Hematopoietic multipotent progenitor cell treated with erythropoietin and hydrocortisone succinate and interleukin-3 and kit ligand, for 6 days (in vitro differentiated cells): ENCODE data around the gene STK32C.

Experiments used
- DNase-seq: peaks from one replicate; pipeline ENCODE4 v3.0.0-alpha.2; 2015

STK32C gene

DNA sequence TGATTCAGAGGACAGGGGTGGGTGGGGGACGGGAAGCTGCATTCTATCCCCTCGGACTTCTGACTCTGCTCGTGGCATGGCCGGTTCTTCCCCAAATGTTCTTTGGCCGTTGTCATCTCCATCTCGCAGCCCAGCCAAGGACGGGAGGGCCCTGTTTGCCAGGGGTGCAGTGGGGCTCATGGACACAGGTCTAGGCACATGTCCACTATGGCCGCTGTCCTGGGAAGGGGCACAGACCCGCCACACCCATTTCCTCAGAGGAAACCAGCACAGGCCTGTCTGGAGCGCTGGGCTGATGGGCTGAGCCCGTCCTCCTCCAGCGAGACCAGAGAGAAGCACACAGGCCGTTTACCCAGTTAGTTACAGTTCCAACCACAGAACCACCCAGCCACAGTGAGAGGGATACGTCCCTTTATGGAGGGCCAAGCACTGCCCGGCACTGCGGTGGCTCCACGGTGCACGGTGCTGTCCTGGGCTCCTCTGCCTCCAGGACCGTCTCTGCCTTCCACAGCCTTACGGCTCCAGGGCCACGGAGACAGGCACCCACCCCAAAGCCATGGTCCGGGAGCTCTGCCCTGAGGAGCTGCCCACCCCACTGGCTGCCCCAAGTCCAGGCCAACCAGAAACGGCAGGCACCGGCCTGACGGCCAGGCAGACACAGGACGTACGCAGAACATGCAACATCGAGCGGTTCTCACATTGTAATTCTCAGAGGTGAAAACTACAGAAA, 100.8 kb downstream of the STK32C start:
- DNase-seq: no peak

DNA sequence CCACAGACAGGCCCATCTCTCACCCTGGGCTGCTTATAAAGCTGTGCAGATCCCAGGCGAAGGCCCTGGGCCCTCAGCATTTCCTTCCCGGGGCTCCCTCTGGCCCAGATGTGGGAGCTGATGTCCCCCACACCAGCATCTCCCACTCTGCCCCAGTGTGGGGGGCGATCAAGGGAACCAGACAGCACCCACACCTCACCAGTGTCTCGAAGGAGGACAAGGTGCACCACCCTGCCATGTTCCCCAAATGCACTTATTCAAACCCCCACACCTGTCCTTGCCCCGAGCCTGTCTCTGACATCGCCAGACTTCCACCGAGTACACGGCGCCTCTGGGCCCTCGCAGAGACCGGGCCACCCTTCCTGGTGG, 101.4 kb downstream of the STK32C start:
- no peak for DNase-seq

DNA sequence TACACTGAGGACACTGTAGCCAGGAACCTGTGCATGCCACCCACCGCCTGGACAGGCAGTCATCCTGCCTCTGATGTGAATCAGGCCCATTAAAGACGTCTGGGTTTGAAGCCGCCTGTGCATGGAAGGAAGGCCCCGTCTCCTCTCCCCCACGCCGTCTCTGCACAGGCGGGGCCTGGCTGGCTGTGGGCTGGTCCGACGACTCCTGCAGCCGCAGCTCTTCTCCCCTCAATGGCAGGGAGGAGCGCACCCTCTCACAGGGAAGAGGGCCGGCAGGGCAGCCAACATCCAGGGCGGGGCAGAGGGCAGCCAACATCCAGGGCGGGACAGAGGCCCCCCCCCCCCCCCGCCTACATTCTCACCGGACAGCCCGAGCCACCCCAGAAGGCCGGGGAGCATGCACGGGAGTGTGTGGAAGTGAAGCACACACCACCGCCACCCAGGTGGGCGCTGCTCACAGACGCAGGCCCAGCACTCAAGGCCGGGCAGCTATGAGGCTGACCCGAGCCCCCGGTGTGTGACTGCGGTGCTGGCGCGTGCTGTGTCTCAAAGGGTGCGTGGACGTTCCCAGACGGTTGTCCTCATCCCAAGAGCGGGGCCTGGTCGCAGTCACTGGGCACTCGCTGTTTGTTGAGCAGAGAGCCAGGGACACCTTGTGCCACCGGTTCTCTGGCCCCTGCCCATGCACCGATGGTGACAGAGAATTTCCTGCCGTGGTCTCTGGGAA, 101.9 kb downstream of the STK32C start:
- DNase-seq: no peak

DNA sequence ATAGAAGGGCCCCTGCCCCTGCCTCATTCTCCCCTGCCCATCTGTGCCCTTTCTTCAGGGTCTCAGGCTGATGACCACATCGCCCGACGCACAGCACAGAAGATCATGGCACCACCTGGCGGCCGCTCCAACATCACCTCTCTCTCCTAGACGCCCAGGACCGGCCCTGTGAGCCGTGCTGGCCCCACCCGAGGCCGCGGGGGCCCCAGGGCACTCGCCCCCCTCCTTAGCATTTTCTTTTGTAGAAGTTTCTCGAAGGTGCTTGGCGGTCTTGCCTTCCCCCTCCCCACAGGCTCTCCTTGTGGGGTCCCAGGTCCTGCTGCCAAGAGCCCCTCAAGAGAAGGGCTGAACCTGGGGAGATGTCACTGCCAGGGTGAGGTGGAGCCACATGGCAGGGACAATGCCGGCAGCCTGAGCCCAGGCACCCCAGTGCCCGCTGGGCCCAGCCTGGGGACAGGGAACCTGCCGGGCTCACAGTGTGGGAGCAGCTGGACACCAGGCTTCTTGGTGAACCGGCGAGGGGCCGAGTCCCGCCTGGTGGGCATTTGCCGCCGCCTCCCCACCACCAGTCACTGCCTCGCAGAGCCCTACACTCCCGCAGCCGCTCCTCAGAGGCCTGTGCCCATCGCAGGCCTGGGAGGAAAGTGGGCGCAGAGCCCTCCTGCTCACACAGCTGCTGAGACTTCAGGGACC, 102.8 kb downstream of the STK32C start:
- no peak for DNase-seq

DNA sequence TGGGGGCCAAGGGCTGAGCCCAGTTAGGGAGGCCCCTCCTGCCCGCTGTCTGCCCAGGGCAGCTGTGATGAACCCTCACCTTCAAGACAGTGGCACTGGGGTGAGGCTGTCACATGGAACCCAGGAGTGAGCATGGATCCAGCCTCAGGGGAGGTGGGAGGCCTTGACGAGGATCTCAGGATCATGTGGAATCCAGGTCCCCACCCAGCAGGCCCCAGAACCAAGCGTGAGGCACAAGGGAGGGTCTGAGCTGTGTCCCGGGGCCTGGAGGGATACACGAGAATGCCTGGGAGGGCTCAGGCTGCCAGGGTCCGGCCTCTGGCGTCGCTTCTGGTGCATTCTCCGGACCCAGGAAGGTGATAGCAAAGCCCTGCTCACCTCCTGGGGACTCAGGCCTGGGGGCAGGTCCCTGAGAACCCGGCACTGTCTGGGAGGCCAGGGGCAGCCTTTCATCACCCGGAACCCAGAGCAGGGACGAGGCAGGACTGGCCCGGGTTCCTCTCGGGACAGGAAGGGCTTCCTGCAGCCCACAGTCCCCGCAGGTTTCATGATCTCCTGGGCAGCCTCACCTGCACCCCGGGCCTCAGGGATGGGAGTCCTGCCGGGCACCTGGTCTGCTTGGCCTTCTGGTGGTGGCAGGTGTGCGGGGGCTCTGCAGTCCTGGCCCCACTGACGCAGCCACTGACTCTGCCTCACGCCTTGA, 103.5 kb downstream of the STK32C start:
- no peak for DNase-seq

DNA sequence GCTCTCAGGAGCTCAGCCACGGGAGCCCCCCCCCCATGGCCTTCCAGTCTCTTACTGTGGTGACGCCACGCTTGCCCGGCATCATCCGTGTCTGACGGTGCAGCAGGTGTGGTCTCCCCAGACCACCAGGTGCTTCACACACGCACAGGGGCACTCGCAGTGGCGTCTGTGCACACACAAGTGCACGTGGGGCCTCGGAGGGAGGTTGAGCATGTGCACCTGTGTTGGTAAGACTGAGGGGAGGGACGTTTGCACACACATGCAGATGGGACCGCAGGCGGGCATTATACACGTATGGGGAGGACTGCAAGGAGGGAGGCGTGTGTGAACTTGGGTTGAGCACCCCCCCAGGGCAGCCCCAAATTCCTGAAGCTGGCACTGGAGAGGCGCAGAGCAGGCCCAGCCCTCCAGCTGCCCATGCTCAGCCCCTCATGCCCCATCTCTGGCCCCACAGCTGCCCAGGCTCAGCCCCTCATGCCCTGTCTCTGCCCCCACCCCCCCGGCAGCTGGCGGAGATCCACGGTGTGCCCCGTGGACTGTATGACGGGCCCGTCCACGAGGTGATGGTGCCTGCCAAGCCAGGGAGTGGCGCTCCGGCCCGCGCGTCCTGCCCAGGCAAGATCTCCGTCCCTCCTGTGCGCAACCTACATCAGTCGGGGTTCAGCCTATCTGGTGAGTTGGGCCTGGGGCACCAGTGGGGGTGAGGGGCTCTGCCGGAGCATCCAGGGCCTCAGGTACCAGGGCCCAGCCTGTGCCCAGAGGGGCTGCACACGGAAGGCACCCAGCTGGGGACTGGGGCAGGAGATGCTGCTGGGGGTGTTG, 104.3 kb downstream of the STK32C start:
- DNase-seq: no peak

DNA sequence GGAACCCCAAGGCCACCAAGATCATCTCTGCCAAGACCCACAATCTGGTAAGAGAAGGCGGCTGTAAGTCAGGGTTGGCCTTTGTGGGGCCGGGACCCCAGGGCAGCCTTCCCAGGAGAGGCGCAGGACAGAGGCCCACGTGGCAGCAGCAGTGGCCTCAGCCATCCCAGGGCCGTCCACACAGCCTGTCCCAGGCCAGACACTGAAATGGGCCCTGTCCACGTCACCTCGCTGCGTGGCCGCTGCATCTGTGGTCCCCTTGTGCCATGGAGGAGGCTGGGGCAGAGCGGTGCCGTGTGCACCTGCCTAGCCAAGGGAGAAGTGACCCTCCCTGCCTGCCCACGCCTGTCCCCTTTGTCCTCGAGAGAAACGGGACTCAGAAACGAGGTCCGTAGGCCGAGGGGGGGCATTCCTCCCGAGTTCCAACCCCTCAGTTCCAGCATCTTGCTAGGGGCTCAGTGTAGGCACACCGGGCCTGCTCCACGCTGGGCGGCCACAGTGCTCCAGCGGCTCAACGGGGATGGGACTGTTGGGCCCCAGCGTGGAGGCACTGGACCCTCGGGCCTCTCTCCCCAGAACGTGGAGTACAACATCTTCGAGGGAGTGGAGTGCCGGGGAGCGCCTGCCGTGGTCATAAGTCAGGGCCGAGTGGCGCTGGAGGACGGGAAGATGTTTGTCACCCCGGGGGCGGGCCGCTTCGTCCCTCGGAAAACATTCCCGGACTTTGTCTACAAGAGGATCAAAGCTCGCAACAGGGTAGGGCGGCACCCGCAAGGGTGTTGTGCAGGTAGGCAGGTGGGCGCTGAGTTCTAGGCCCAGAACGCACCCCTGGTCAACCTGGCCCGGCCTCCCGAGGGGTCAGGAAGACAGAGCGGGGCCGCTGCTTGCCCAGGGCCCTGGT, 105.4 kb downstream of the STK32C start:
- DNase-seq: no peak

DNA sequence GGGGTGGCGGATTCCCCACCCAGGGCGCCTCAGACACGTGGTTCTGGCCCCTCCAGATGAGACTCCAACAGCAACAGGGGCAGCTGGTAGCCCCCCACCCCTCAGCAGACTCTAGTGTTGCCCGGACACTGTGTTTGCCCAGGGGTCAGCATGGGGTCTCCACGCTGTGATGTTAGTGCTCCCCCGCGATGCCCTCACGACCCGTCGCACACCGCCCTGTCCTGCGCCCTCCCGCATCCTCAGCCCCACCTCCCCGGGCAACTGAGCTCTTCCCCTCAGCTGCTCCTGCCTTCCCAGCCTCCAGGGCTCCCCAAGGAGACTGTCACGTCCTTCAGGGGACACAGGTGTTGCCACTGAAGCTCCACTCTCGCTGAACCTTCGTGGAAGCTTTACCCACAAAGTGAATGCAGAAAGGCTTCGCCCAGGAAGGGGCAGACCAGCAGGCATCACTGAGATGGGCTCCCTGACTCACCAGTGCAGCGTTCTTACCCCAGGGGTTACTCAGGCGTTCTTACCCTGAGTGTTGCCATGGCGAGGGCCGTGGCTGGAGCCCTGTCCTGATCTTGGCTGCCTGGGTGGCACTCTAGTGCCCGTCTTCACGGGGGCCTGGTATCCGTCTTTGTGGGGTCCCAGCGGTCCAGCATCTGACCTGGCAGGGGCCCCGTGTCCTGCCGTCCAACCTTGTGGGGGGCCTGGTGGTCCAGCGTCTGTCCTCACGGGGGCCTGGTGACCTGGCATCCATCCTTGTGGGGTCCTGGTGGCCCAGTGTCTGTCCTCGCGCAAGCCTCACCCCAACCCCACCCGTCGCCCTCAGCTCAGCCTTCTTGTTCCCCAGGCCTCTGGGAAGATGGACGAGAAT, 106.4 kb downstream of the STK32C start:
- DNase-seq: no peak

DNA sequence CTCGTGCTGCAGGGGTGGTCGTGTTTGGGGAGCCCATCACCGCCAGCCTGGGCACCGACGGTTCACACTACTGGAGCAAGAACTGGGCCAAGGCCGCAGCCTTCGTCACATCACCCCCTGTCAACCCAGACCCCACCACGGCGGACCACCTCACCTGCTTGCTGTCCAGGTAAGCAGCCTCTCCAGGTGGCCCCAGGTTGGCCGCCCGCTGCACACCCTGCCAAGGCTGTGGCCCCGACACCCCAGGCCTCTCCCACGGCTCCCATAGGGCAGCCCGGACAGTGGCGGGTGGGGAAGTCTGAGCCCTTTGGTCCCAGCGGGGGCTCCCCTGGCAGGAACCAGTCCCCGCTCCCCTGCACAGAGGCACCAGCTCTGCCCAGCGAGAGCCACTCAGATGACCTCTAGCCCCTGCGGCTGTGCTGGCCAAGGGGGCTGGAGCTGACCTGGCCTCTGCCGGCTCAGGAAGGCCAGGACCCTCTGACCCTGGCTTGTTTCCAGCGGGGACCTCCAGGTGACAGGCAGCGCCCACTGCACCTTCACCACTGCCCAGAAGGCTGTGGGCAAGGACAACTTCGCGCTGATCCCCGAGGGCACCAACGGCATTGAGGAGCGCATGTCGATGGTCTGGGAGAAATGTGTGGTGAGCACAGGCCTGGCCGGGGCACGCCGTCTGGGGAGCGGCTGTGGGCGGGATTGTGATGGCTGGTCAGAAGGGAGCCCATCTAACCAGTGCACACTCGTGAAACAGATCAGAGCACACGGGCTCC, 107.2 kb downstream of the STK32C start:
- no peak for DNase-seq

DNA sequence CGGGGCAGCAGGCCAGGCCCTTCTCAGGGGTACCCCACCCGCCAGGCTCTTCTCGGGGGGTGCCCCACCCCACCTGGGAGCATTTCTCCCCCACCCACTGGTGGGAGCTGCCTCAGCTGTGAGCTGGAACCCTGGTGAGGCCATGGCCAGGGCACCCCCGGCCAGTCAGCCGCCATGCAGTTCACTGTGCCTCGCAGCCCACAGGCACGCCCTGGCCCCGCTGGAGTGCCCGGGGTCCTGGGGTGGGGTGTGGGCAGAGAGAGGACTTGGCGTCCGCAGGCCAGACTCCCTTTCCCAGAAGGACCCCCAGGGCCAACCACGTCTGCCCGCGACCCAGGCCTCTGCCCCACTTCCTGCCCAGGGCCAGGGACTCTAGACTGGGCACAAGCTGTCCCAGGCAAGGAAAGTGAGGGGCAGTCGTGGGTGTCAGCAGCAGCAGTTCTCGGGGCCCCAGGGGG, 107.9 kb downstream of the STK32C start:
- DNase-seq: no peak

DNA sequence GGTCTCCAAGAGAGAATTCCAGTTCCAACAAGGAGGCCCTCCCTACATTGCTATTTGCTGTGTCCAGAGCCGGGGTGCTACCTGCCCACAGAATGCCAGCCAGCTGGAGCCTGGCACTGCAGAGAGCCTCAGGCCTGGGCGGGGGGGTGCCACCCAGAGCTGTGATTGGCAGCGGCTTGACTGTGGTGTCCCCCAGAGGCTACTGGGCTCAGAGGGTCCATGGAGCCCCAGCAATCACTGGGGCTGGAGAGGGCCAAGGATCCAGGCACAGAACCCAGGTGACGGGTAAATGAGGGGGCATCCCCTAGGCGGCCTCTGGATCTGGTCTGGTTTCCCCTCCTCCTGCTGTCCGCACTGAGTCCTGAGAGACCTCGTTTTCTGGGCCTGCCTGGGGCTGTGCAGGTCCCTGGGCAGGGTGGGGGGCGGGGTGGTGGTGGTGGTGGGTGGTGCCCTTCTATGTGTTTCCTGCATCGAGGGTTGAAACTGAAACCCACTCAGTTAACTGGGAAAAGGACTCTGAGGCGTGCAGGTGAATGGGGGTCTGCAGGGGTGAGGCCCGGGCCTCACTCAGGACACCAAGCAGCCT, 108.4 kb downstream of the STK32C start:
- DNase-seq: no peak

DNA sequence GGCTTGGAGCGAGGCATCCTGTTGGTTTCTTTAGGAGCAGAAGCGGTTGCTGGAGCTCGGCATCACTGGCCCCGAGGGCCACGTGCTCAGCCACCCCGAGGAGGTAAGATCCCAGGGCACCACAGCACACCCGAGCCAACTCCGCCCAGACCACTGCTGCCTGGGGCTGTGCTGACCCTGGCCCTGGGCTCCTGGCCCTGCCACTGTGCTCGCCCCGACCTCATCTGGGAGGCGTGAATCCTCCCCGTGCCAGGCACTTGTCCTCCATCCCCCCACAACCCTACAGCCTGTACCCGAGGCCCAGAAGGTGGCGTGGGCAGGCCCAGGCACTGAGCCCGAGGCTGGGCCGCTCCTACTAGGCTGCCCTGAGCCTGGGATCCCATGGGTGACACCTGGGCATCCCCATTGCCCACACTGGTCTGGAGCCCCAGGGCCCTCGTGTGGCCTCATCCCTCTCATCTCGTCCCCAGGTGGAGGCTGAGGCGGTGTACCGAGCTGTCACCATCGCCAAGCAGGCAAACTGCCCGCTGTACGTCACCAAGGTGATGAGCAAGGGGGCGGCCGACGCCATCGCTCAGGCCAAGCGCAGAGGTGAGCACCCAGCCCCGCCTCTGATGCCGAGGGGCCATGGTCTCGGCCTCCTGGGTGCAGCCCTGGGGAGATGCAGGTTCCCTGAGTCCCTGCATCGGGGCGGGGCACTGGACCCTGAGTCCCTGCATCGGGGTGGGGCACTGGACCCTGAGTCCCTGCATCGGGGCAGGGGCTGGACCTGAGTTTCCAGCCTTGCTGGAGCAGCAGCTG, 109.2 kb downstream of the STK32C start:
- DNase-seq: no peak

DNA sequence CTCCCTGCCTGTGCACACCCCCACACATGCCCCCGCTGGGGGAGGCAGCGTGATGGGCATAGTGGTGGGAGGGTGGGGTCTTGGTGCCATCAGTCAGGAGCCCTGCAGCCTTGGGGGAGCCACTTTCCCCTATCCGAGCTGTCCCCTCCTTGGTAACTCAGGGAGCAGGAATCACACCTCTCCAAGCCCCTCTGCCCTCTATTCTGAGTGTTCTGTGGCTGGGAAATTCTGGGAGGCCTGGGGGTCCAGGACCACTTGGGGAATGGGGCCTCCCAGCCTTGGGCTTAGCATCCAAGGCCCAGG, 109.7 kb downstream of the STK32C start:
- DNase-seq: no peak

DNA sequence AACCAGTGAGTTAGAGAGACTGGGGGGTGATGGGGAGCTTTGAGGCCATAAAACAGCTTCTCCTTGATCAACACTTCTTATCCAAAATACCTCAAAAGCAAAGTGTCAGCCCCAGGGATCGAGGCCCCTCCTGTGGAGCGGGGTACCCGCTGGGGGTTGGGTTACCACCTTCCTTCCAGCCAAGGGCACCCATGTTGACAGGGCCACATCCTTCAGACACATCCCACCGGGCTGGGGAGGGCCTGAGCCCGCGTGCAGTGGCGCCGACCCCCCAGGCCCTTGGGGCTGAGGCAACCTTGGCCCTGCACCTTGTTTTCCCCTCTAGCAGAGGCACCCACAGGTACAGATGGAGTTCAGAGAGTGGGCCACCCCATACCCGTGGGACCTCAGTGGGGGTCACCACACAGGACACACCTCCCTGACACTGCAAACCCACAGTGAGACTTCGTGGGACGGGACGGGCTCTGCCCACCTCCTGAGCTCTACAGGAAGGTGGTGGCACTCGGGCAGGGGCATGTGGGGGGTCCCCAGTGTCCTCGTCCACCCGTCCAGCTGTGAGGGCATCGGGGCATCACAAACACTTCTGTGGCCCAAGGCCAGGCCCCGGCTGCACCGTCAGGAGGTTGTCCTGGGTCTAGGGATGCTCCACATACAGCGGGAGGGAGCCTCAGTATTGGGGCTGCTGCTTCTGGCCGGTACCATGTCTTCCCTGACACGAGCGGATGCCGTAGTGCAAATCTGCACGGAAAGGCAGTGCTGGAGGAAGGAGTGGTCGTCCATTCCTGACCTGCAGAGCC, 110.3 kb downstream of the STK32C start:
- DNase-seq: no peak

DNA sequence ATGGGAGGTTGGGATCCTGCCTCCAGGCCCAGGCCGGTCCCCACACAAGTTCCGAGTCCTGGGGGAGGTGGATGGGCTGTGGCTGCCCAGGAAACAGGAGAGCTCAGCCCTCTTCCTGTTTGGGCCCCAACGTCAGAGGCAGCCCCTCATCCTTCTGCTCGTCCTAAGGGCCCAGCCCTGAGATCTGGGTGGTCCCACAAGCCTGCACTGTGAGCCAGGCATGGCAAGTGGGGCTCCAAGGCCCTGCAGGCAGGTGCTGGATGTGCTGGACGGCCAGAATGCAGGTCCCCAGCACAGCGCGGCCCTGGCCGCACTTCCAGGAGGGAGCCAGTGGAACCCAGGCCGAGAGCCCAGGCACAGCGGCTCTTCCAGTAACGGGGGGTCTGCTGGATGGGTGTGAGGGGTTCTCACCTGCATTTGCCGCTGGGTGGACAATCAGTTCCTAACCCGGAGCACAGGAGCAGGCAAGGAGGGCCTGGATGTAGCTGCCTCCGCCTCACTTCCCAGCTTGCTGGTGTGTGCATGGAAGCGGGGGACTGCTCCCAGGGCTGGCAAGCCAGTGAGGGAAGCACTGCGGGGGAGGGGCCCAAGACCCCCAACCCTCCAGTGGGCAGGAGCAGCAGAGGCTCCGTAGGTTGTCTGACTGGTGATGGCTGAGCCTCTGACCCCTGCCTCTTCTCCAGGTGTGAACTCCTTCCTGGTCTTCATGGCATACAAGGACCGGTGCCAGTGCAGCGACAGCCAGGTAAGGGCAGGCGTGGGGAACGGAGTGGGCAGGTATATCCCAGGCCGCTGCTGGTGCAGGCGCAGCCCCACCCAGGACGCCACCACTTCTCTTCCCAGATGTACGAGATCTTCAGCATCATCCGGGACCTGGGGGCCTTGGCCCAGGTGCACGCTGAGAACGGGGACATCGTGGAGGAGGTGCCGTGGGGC, 111.3 kb downstream of the STK32C start:
- no peak for DNase-seq

DNA sequence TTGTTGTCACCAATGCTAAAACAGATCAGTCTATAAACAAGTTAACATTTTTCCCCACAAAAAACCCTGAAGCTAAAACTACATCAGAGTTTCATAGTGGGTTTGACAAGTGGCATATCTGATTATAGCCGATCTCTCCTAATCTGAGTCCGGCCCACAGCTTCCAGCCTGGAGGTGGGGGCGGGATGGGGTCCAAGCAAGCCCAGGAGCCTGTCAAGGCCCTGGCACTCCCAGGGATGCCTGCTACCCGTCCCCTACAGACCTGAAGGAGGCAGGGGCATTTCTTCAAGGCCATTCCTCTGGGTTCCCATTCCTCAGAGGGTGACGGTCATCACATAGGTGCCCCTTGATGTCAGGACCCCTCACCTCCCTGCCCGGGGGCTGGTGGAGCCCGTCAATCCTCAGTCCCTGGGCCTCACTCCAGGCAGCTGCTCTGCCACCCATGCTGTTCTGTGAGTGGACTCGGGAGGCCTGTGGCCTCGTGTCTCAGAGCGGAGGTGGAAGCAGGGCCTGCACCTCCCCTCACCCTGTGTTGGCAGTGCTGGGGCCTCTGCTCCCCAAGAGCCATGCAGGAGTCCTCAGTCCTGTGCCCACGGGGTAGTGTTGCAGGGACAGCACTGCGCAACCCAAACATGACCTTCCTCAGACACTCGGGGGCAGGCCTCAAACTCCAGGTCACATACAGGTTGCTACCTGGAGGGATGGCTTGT, 112.2 kb downstream of the STK32C start:
- no peak for DNase-seq
